HG03139 (cell line): ENCODE measurements around the gene CREB5.

Source experiments
- ATAC-seq: cut with Tn5 transposase; IDR thresholded peaks from one replicate; pipeline ENCODE4 v1.9.1; 2021; ENCODE audit not compliant: unreplicated experiment

CREB5 gene

GRCh38 chr7:28433699-28434219 lies 21.4 kb downstream of the CREB5 start:
- ATAC-seq = no peak

GRCh38 chr7:28434510-28434909 lies 22.2 kb downstream of the CREB5 start:
- ATAC-seq = no peak

- ATAC-seq = no peak
Observed at GRCh38 chr7:28435152-28435551, 22.8 kb downstream of the CREB5 start.

- no peak for ATAC-seq
Observed at GRCh38 chr7:28435732-28436378, 23.5 kb downstream of the CREB5 start.

GRCh38 chr7:28440055-28440601 lies 27.8 kb downstream of the CREB5 start:
- no peak for ATAC-seq

GRCh38 chr7:28442540-28443420 lies 30.5 kb downstream of the CREB5 start:
- ATAC-seq = no peak

- ATAC-seq = no peak
Observed at GRCh38 chr7:28446131-28446530, 33.8 kb downstream of the CREB5 start.

- no peak for ATAC-seq
Observed at GRCh38 chr7:28447071-28447470, 34.8 kb downstream of the CREB5 start.

- ATAC-seq = no peak
Observed at GRCh38 chr7:28448708-28449107, 36.4 kb downstream of the CREB5 start.

- ATAC-seq = no peak
Observed at GRCh38 chr7:28452681-28453080, 40.4 kb downstream of the CREB5 start.

- ATAC-seq = no peak
Observed at GRCh38 chr7:28455486-28455885, 43.2 kb downstream of the CREB5 start.

- ATAC-seq = no peak
Observed at GRCh38 chr7:28456044-28456443, 43.7 kb downstream of the CREB5 start.

- no peak for ATAC-seq
Observed at GRCh38 chr7:28458732-28459131, 46.4 kb downstream of the CREB5 start.

- no peak for ATAC-seq
Observed at GRCh38 chr7:28459306-28459705, 47.0 kb downstream of the CREB5 start.

- no peak for ATAC-seq
Observed at GRCh38 chr7:28465697-28466096, 53.4 kb downstream of the CREB5 start.

- no peak for ATAC-seq
Observed at GRCh38 chr7:28466341-28466740, 54.0 kb downstream of the CREB5 start.

- no peak for ATAC-seq
Observed at GRCh38 chr7:28466885-28467284, 54.6 kb downstream of the CREB5 start.

GRCh38 chr7:28469562-28469961 lies 57.2 kb downstream of the CREB5 start:
- no peak for ATAC-seq

- no peak for ATAC-seq
Observed at GRCh38 chr7:28470344-28470743, 58.0 kb downstream of the CREB5 start.

GRCh38 chr7:28472332-28472731 lies 60.0 kb downstream of the CREB5 start:
- no peak for ATAC-seq

- ATAC-seq = no peak
Observed at GRCh38 chr7:28473571-28474281, 61.4 kb downstream of the CREB5 start.
